ENCODE results near the gene BBC3.
"Not testable (repeated sequence)": the region's sequence is repeated elsewhere in the genome, so short reads cannot be mapped to it uniquely, and the experiment has no call there.

Gene BBC3

GRCh38 chr19:47267350-47267759 is 36.4 kb upstream of the BBC3 start:
- no peak overlapping the region for H3K4me3 ChIP-seq (ENCODE audit: control insufficient read depth, low read depth, low read length)
- DNase-seq (ENCODE audit: low read depth) = peak; percentile 16
- TF ChIP-seq CTCF (conservative IDR thresholded peaks at IDR 0.05; ENCODE audit: control insufficient read depth, insufficient read depth, low read depth, low read length) = no peak

GRCh38 chr19:47266401-47266941 is 35.5 kb upstream of the BBC3 start:
- no peak for DNase-seq (ENCODE audit: low read depth)
- H3K4me3 ChIP-seq (ENCODE audit: control insufficient read depth, low read depth, low read length) = no peak overlapping the region
- no peak for TF ChIP-seq CTCF (conservative IDR thresholded peaks at IDR 0.05; ENCODE audit: control insufficient read depth, insufficient read depth, low read depth, low read length)

- H3K4me3 ChIP-seq (ENCODE audit: control insufficient read depth, low read depth, low read length) = no peak overlapping the region
- no peak for DNase-seq (ENCODE audit: low read depth)
- TF ChIP-seq CTCF (conservative IDR thresholded peaks at IDR 0.05; ENCODE audit: control insufficient read depth, insufficient read depth, low read depth, low read length) = no peak
Observed at GRCh38 chr19:47264629-47265028, 33.6 kb upstream of the BBC3 start.

- not testable (repeated sequence) for DNase-seq (ENCODE audit: low read depth); H3K4me3 ChIP-seq (ENCODE audit: control insufficient read depth, low read depth, low read length)
Observed at GRCh38 chr19:47261946-47262793, 31.2 kb upstream of the BBC3 start.

- no peak overlapping the region for H3K4me3 ChIP-seq (ENCODE audit: control insufficient read depth, low read depth, low read length)
- DNase-seq (ENCODE audit: low read depth) = no peak
- TF ChIP-seq CTCF (conservative IDR thresholded peaks at IDR 0.05; ENCODE audit: control insufficient read depth, insufficient read depth, low read depth, low read length) = no peak
Observed at GRCh38 chr19:47260476-47260875, 29.5 kb upstream of the BBC3 start.

GRCh38 chr19:47258895-47259555 is 28.0 kb upstream of the BBC3 start:
- no peak overlapping the region for H3K4me3 ChIP-seq (ENCODE audit: control insufficient read depth, low read depth, low read length)
- no peak for TF ChIP-seq CTCF (conservative IDR thresholded peaks at IDR 0.05; ENCODE audit: control insufficient read depth, insufficient read depth, low read depth, low read length)
- no peak for DNase-seq (ENCODE audit: low read depth)

GRCh38 chr19:47258434-47258833 is 27.4 kb upstream of the BBC3 start:
- peak overlapping the region; percentile 58 for H3K4me3 ChIP-seq (ENCODE audit: control insufficient read depth, low read depth, low read length)
- no peak for DNase-seq (ENCODE audit: low read depth)
- TF ChIP-seq CTCF (conservative IDR thresholded peaks at IDR 0.05; ENCODE audit: control insufficient read depth, insufficient read depth, low read depth, low read length) = no peak

All from fibroblast of mammary gland (primary cell).